ENCODE data around the gene TMEM30A.

TMEM30A gene

GRCh38 chr6:75291744-75292143, 7.2 kb upstream of the TMEM30A start:
- DNase-seq (ENCODE audit: low spot score): no peak

- no peak for DNase-seq (ENCODE audit: low spot score)
Measured at GRCh38 chr6:75291331-75291730, 6.7 kb upstream of the TMEM30A start.

GRCh38 chr6:75290136-75290945, 5.7 kb upstream of the TMEM30A start:
- no peak for DNase-seq (ENCODE audit: low spot score)

GRCh38 chr6:75288023-75288422, 3.4 kb upstream of the TMEM30A start:
- no peak for DNase-seq (ENCODE audit: low spot score)

GRCh38 chr6:75287424-75287823, 2.8 kb upstream of the TMEM30A start:
- no peak for DNase-seq (ENCODE audit: low spot score)

- DNase-seq (ENCODE audit: low spot score): no peak
Measured at GRCh38 chr6:75286955-75287354, 2.4 kb upstream of the TMEM30A start.

- no peak for DNase-seq (ENCODE audit: low spot score)
Measured at GRCh38 chr6:75285283-75285639, 669 bp upstream of the TMEM30A start.

- no peak for DNase-seq (ENCODE audit: low spot score)
Measured at GRCh38 chr6:75283907-75284631, 523 bp downstream of the TMEM30A start.

- DNase-seq (ENCODE audit: low spot score): no peak
Measured at GRCh38 chr6:75282706-75283105, 1.9 kb downstream of the TMEM30A start.

- DNase-seq (ENCODE audit: low spot score): no peak
Measured at GRCh38 chr6:75281653-75282052, 2.9 kb downstream of the TMEM30A start.

- no peak for DNase-seq (ENCODE audit: low spot score)
Measured at GRCh38 chr6:75280131-75280855, 4.3 kb downstream of the TMEM30A start.

- DNase-seq (ENCODE audit: low spot score): no peak
Measured at GRCh38 chr6:75279418-75279817, 5.2 kb downstream of the TMEM30A start.

- DNase-seq (ENCODE audit: low spot score): no peak
Measured at GRCh38 chr6:75278474-75279077, 6.0 kb downstream of the TMEM30A start.

GRCh38 chr6:75275067-75275466, 9.5 kb downstream of the TMEM30A start:
- peak; percentile 38 for DNase-seq (ENCODE audit: low spot score)

- DNase-seq (ENCODE audit: low spot score): no peak
Measured at GRCh38 chr6:75273009-75273408, 11.6 kb downstream of the TMEM30A start.

- peak; percentile 63 for DNase-seq (ENCODE audit: low spot score)
Measured at GRCh38 chr6:75272145-75272840, 12.3 kb downstream of the TMEM30A start.

- DNase-seq (ENCODE audit: low spot score): no peak
Measured at GRCh38 chr6:75268988-75269354, 15.6 kb downstream of the TMEM30A start.

GRCh38 chr6:75268121-75268987, 16.2 kb downstream of the TMEM30A start:
- DNase-seq (ENCODE audit: low spot score): peak; percentile 55

- no peak for DNase-seq (ENCODE audit: low spot score)
Measured at GRCh38 chr6:75267461-75267860, 17.1 kb downstream of the TMEM30A start.

GRCh38 chr6:75266716-75267291, 17.8 kb downstream of the TMEM30A start:
- DNase-seq (ENCODE audit: low spot score): peak; percentile 59

GRCh38 chr6:75263401-75263750, 21.2 kb downstream of the TMEM30A start:
- no peak for DNase-seq (ENCODE audit: low spot score)
